Large intestine (tissue), 3 donors: ENCODE measurements around the gene RREB1. TPM values are rescaled to one million over a fixed set of nuclear protein-coding genes. Genes with fewer than 3 reads are reported as not detected.

Experiments
- DNase-seq, 2 donors: peaks; one replicate each; pipeline versions ENCODE4 v3.0.0 to v3.0.0-alpha.2; 2013
- H3K27ac ChIP-seq: one replicate; pipeline ENCODE4 v1.5.1; 2013; ENCODE audit warnings: low read length
- H3K27me3 ChIP-seq: 2 replicates; pipeline ENCODE4 v1.6.1; 2013; ENCODE audit warnings: low read length; ENCODE audit not compliant: control insufficient read depth, insufficient read depth
- H3K36me3 ChIP-seq: 2 replicates; pipeline ENCODE4 v1.6.1; 2013; ENCODE audit warnings: low read length; ENCODE audit not compliant: control insufficient read depth, insufficient read depth
- H3K4me1 ChIP-seq: one replicate; pipeline ENCODE4 v1.6.1; 2013; ENCODE audit warnings: low read length; ENCODE audit not compliant: control insufficient read depth, insufficient read depth
- H3K4me3 ChIP-seq: one replicate; pipeline ENCODE4 v1.5.1; 2013; ENCODE audit warnings: low read length
- H3K9me3 ChIP-seq: one replicate; pipeline ENCODE4 v1.6.1; 2013; ENCODE audit warnings: mild to moderate bottlenecking, low read depth, low read length, moderate library complexity; ENCODE audit not compliant: control insufficient read depth
- WGBS: methylation state at CpG from one replicate; pipeline ENCODE4 v1.1.5; 2013; ENCODE audit warnings: low lambda C conversion rate; ENCODE audit not compliant: insufficient coverage; 5-methylcytosine and 5-hydroxymethylcytosine counted together
- polyA plus RNA-seq: library from polyadenylated mRNA; unstranded; fragments of 120-200 nt; gene quantifications from one replicate; pipeline ENCODE4 v1.2.1, GENCODE V29; 2013

RREB1 gene
- polyA plus RNA-seq, 1 donor = 33.8 TPM

DNA sequence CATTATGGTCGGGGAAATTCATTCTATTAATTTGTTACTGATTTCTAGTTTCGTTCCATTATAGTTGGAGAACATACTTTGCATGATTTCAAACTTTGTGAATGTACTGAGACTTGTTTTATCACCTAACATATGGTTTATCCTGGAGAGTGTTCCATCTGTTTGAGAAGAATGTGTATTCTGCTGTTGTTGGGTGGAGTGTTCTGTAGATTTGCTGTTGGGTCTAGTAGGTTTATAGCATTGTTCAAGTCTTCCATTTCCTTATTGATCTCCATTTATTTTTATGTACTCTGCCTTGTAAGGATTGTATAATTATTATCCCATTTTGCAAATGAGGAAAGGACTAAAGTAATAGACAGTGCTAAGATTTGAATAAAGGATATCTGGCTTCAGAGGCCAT lies 85.4 kb downstream of the RREB1 start:
- no peaks in the 10 kb centered on the region for H3K27me3 ChIP-seq
- peaks cover 42% of the 10 kb centered on the region for H3K36me3 ChIP-seq
- H3K4me1 ChIP-seq = peaks cover 7% of the 10 kb centered on the region
- no peak overlapping the region for H3K27ac ChIP-seq
- DNase-seq = no peak
- WGBS = 100% methylated on average over 2 of the region's 2 CpGs
- H3K9me3 ChIP-seq = no peaks in the 10 kb centered on the region
- no peak overlapping the region for H3K4me3 ChIP-seq

DNA sequence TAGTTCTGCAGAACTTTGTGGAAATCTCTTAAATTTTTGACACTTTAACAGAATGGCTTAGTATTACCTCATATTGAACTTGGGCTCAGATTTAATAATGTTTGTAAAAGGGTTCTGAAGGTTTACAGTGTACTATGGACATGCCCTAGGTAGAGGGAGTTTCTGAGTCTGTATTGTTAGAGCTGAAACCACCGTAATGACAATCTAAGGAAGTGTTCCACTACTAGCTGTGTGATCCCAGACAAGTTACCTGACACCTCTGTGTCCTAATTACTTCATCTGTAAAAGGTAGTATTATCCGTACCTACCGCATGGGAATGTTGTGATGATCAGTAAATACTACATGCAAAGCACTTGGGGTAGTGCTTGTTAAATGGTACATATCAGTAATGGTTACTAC lies 86.9 kb downstream of the RREB1 start:
- no peak overlapping the region for H3K4me3 ChIP-seq
- H3K27ac ChIP-seq = no peak overlapping the region
- WGBS = no CpG with 5 or more reads among the region's 3 CpGs
- H3K27me3 ChIP-seq = no peaks in the 10 kb centered on the region
- peaks cover 7% of the 10 kb centered on the region for H3K4me1 ChIP-seq
- H3K36me3 ChIP-seq = peaks cover 34% of the 10 kb centered on the region
- no peak for DNase-seq
- no peaks in the 10 kb centered on the region for H3K9me3 ChIP-seq

DNA sequence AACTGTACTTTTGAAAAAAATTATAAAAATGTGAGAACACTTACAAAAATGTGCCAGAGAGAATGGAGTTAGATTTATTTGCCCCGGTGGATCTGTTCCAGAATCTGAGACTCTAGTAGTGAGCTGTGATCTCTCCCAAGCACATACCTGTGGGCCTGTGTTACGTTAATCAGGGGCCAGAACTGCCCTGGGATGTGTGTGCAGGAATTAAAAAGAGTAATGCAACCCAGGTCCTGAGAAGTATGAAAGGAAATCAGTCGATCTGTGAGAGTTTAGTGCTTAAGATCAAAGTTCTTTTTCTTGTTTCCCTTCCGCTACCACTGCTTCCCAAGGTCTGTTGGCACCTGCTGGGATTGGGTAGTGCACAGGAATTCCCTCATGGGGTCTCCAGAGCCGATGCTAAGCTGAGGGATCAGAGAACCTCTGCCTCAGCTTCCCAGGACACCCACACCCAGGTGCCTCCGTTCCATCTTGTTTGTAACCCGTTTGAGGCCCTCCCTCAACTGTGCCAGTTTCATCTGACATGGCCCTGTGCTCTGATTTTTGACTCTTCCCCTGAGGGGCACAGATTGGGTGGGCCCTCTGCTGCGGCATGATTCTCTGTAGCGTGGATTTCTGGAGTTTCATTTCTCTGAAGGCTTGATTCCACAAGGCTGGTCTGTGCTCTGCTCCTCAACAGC lies 87.7 kb downstream of the RREB1 start:
- H3K27me3 ChIP-seq = no peaks in the 10 kb centered on the region
- H3K36me3 ChIP-seq = peaks cover 33% of the 10 kb centered on the region
- WGBS = no CpG with 5 or more reads among the region's 9 CpGs
- DNase-seq = peak in 1 of 2 donors; percentile 61
- H3K9me3 ChIP-seq = no peaks in the 10 kb centered on the region
- peak overlapping the region; percentile 7 for H3K27ac ChIP-seq
- H3K4me1 ChIP-seq = peaks cover 7% of the 10 kb centered on the region
- H3K4me3 ChIP-seq = no peak overlapping the region

DNA sequence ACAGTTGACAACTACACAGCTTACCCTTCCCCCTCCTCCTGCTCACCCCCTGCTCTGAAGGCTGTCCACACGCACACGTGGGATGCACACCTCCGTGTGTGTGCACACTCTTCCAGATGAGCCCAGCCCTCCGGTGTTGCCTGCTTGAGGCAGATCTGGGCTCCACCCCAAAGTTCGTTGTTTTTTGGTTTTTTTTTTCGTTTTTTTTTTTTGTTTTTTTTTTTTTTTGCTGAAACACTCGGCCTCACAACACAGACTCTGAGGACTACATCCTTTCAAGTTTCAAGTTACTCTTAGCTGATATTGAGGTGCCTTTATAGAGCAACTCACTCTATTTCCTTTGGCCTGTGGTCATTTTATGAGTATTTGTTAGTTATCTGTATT lies 88.2 kb downstream of the RREB1 start:
- Histone ChIP-seq H3K4me3 (no peak overlapping the region), H3K9me3 (no peaks in the 10 kb centered on the region), H3K27ac (no peak overlapping the region), H3K27me3 (no peaks in the 10 kb centered on the region), H3K4me1 (peaks cover 7% of the 10 kb centered on the region), H3K36me3 (peaks cover 29% of the 10 kb centered on the region)
- 63% methylated on average over 5 of the region's 7 CpGs for WGBS
- no peak for DNase-seq

DNA sequence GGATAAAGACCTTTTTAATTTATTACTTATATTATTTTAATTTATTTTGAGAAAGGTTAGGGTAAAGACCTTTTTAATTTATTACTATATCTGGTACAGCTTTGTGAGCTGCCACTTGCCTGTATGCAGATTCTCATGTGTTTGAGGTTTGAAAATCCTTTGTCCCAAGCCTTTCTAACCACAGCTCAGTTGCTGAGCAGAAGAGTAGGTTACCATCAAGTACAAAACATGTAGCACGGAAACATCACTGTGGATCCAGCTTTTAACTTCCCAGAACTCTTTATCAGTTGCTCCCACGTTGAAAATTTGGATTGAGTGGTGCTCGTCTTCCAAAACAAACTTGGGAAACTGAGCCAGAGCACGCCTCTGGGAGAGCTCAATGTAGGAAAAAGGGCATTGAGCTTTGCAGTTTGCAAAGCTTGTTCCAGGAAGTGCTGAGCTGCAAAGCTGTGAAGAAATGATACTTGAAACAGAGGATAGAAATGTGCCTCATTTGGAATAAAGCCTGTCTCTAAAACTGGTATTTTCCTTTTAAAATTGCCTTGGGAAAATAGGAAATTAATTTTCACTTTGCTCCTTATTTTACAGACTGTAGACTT lies 89.0 kb downstream of the RREB1 start:
- Histone ChIP-seq H3K27ac (no peak overlapping the region), H3K27me3 (no peaks in the 10 kb centered on the region), H3K4me1 (peaks cover 11% of the 10 kb centered on the region), H3K9me3 (no peaks in the 10 kb centered on the region), H3K36me3 (peaks cover 31% of the 10 kb centered on the region), H3K4me3 (no peak overlapping the region)
- DNase-seq = no peak
- no CpG with 5 or more reads among the region's 4 CpGs for WGBS

DNA sequence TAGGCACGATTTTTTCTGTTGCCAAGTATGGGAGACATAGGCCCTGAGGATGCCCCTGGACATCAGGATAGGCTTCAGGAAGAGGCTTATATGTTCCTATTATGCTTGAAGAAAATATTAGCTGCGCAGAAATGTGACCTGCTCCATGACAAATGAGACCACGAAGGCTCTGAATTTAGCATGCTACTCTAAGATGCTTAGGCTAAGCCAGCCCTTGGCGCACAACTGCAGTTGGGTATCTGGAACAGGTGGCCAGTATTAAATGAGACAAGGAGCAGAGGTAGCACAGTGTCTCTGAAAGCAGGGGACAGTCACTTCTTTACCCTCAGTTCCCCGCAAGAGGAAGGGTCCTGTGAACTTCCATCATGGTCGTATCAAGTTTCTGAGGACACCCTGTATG lies 90.0 kb downstream of the RREB1 start:
- Histone ChIP-seq H3K4me1 (peaks cover 14% of the 10 kb centered on the region), H3K27me3 (no peaks in the 10 kb centered on the region), H3K27ac (no peak overlapping the region), H3K36me3 (peaks cover 41% of the 10 kb centered on the region), H3K4me3 (no peak overlapping the region), H3K9me3 (no peaks in the 10 kb centered on the region)
- no peak for DNase-seq
- 83% methylated on average over 1 of the region's 6 CpGs for WGBS

DNA sequence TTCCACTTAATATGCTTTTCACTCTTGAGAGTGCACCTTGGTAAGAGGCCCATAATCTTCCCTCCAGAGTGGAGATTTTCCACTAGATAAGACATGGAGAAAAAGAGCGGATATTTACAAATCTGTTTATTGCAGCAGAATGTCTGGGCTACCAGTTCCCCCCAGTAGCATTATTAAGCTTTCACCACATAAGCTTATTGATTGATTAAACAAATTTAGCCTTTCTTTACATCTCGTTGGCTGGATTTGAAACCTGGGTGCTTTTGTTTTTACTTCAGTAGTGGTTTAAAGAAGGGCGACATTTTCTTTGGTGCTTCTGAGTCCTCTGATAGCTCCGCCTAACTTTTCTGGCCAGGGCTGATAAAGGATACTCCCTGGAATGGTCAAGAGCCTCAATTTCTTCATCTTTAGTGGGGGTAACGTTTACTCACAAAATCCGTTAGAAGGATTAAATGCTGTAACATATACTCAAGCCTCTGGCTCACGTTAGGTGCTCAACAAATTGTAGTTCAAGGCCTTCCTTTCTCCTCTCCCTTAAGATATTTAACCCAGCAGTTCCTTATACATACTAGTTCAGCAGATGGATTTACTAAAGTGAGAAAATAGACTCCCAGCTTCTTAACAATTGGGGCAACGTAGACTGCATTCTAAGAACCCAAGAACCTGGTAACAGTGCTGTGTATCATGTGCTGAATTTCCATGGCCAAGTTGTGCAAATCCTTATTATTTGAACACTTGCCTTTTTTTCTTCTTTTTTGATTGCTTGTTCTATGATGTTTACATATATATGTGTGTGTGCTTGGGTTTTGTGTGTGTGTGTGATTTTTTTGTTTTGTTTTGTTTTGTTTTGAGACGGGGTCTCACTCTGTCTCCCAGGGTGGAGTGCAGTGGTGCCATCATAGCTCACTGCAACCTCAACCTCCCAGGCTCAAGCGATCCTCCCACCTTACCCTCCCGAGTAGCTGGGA lies 91.4 kb downstream of the RREB1 start:
- no peak overlapping the region for H3K27ac ChIP-seq
- peaks cover 53% of the 10 kb centered on the region for H3K36me3 ChIP-seq
- no peak for DNase-seq
- no peaks in the 10 kb centered on the region for H3K27me3 ChIP-seq
- H3K9me3 ChIP-seq = no peaks in the 10 kb centered on the region
- H3K4me1 ChIP-seq = peaks cover 14% of the 10 kb centered on the region
- WGBS = 100% methylated on average over 1 of the region's 11 CpGs
- H3K4me3 ChIP-seq = no peak overlapping the region

DNA sequence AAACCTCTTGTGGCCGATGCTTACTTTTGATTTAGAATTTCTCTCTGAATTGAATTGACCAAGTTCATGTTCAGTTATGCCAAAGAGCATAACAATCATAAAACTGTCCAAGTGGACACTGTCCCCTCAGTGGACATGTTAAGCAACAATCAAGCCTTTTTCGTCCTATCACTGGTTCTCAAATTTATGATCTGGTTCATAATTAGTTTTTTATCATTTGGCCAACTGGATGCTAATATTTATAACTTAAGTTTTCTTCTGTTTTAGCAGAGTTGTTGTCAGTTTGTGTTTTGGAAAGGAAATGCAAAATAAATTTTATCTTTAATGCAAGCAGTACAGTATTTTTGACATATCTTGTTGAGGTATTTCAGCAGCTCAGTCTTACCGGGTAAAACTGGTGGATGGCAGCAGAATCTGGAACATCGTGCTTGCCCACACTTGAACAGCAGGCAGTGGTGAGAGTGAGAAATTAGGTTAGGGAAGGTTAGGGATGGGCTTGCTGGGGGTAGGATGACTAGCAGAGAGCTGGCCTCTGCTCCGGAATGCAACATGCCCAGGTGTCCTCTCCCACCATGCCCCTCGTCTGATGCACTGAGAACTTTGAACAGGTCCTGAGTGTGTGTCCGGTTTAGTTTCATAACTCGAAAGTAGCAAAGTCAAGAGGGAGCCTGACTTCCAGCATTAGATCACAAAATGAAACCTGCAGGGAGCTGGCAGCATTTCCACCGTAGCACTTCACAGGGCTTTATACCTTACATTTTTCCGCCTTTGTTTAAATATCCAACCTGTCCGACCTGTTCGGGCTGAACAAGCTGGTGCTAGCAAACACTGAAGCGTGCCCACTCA lies 93.1 kb downstream of the RREB1 start:
- peak; percentile 84 to 89 for DNase-seq
- no peak overlapping the region for H3K4me3 ChIP-seq
- no peaks in the 10 kb centered on the region for H3K9me3 ChIP-seq
- H3K27ac ChIP-seq = peak overlapping the region; percentile 79
- 100% methylated on average over 1 of the region's 13 CpGs for WGBS
- H3K4me1 ChIP-seq = peaks cover 8% of the 10 kb centered on the region
- H3K36me3 ChIP-seq = peaks cover 50% of the 10 kb centered on the region
- no peaks in the 10 kb centered on the region for H3K27me3 ChIP-seq

DNA sequence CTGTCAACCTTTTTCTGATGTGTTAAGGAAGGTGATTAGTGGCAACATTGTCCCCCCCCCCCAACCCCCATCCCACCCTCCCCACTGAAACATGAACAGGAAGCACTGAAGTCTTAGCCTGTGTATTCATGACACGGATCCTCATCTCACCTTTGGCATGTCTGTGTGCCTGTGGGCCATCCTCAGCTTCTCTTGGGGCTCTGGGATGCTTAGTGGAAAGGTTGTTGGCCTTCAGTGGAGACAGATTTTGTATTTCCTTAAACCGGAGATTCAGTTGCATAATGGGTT lies 93.6 kb downstream of the RREB1 start:
- no peaks in the 10 kb centered on the region for H3K27me3 ChIP-seq
- H3K4me3 ChIP-seq = no peak overlapping the region
- H3K36me3 ChIP-seq = peaks cover 53% of the 10 kb centered on the region
- peaks cover 8% of the 10 kb centered on the region for H3K4me1 ChIP-seq
- H3K9me3 ChIP-seq = no peaks in the 10 kb centered on the region
- DNase-seq = peak in 1 of 2 donors; percentile 21
- peak overlapping the region; percentile 79 for H3K27ac ChIP-seq
- WGBS = no CpG with 5 or more reads among the region's 2 CpGs
